Epidermal melanocyte (primary cell): ENCODE measurements around the gene TYK2.
A peak's percentile ranks its signal among the peaks of the same experiment; 100 is the strongest.

ENCODE experiments used
- DNase-seq: peaks from one replicate; pipeline ENCODE4 v3.0.0; 2011; ENCODE audit warnings: low spot score; ENCODE audit not compliant: insufficient read length

The TYK2 gene

GRCh38 chr19:10334588-10335351, 45.6 kb downstream of the TYK2 start:
- peak; percentile 83 for DNase-seq

DNA sequence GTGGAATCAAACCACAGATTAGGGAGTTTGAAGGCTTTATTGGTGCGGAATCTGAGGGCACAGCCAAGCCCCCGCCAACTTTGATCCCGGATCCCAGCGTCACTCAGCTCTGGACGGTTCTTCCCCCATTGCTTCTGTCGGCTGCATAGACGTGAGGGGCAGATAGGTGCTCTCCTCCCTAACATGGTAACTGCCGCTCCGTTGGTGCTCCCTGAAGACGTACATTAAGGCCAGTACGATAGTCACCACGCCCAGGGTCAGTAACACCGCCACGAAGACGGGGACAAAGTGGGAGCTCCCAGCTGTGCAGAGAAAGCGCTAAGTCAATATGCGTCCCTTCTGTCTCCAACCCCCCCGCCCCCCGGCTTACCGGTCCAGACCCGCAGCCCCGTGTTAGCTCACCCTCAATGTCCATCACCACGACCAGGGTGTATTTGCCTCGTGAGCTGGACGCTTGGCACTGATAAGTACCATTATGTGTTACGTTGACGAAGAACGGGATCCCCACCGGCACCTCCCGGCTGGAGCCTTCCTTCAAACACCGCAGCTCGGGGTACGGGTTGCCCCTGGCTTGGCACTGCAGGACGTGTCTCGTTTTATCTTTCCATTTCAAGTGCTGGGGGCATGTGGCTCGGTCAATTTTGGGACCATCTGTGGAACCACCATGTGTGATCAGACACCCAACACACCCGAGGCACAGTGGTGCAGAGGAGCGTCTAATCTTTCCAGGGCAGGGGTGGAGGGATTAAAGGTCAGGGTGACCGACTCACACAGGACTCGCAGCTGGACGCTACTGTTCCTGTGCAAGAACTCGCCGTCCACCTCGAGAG, 46.4 kb downstream of the TYK2 start:
- no peak for DNase-seq

- peak; percentile 94 for DNase-seq
These were observed 47.2 kb downstream of the TYK2 start, which contains the start of gene RAVER1 for GRCh38 chr19:10332965-10333757. RAVER1 (minus strand) TSS chr19:10333529; CDS start chr19:10333507, 22 bp downstream.

DNA sequence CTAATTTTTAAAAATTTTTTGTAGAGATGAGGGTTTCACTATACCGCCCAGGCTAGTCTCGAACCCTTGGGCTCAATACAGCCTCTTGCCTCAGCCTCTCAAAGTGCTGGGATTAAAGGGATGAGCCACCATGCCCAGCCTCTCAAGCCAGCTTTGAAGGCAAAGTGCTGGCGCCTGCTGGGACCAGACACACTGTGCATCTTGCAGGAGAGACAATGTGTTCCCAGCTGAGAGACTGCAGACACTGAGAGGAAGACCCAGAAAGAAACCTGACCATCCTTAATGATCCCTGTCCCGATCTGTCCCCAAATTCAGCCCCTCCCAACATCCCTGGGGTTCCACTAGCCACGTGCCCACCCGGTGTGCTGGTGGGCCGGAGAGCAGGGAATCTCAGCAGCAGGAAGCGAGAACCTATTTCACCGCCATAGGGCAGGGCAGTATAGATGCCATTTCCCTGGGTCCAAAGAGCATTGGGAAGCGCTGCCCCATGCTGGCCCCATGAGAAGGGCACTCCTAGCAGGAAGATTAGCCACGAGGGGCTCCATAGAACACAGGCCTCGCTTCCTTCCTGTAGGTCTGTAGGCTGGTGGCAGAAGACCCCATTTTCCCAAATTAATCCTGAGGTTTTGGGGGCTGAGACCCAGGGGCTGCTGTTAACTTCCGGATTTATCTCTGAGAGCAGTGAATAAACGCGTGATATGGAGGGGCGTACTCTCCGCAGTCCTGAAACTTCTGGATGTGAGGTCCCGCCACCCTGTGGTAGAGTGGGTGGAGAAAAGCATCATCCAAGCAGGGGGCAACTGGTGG, 48.0 kb downstream of the TYK2 start:
- DNase-seq: no peak

GRCh38 chr19:10329555-10329954, 50.8 kb downstream of the TYK2 start:
- no peak for DNase-seq

GRCh38 chr19:10328558-10329429, 51.6 kb downstream of the TYK2 start:
- no peak for DNase-seq

- DNase-seq: no peak
These were observed 52.6 kb downstream of the TYK2 start for GRCh38 chr19:10327793-10328192.

DNA sequence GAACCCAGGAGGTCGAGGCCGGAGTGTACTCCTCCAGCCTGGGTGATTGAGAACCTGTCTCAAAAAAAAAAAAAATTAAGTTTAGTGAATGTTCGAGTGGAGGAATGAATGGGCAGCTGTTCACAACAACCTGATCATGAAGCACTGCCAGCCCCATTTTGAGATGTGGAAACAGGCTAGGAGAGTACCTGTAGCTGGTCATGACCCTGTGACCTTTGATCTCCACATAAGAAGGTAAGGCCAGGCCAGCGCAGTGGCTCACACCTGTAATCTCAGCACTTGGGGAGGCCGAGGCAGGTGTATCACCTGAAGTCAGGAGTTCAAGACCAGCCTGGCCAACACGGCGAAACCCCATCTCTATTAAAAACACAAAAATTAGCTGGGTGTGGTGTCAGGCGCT, 54.6 kb downstream of the TYK2 start:
- no peak for DNase-seq

- DNase-seq: no peak
These were observed 58.2 kb downstream of the TYK2 start for GRCh38 chr19:10321874-10322835.

- no peak for DNase-seq
These were observed 59.0 kb downstream of the TYK2 start for GRCh38 chr19:10321417-10321797.

GRCh38 chr19:10320602-10321416, 59.6 kb downstream of the TYK2 start:
- DNase-seq: no peak

DNA sequence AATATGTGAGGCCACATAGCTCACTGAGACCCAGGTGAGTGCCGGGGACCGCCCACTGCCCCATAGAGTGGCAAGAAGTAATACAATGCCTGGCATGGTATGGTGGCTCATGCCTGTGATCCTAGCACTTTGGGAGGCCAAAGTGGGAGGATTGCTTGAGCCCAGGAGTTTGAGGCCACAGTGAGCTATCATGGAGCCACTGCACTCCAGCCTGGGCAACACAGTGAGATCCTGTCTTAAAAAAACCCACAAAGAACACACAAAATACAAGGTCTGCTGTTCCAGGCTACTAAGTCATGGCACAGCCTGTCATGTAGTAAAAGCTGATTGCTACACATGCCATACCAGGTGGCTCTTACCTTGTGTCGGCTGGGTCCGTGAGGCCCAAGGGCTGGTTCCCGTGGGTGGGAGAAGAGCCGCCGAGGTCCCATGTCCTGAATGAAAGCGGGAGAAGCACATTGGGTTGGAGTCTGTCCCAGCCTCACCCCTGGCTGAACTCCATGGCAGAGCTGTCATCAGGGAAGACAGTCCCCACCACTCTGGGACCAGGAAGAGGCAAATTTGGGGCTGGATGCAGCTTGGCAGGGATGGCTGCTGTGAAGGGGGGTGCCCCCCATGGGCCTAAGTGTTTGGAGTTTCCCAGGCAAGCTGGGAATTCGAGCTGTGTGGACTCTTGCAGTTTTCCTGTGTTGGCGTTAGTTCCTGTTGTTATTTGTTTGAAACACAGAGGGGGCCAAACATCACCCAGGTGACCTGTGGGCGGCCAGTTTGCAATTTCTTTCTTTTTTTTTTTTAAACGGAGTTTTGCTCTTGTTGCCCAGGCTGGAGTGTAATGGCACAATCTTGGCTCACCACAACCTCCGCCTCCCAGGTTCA, 61.3 kb downstream of the TYK2 start:
- no peak for DNase-seq

DNA sequence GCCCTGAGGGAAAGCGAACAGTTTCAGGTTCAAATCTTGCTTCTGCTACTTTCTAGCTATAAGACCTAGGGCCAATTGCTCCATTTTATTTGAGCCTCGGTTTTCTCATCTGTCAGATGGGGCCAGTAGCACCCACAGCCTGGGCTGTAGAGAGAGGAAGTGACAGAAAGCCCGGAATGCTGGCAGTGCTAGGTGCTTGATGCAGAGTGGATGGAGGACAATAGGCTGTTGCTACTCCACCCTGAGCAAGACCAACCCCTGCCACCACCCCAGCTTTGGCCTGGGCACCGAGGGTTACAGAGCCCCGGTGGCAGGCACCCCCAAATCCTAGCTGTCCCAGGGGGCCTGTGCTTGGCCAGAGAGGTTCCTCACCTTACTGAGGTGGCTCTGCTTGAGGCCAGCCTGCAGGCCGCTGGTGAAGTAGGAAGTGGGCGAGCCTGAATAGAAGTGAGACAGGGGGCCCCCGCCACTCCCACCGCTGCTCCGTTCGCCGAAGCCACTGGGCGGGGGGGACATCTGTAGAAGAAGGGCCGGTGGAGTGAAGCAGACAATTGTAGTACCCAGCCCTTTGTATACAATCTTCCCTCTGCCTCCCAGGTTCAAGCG, 62.4 kb downstream of the TYK2 start:
- no peak for DNase-seq

DNA sequence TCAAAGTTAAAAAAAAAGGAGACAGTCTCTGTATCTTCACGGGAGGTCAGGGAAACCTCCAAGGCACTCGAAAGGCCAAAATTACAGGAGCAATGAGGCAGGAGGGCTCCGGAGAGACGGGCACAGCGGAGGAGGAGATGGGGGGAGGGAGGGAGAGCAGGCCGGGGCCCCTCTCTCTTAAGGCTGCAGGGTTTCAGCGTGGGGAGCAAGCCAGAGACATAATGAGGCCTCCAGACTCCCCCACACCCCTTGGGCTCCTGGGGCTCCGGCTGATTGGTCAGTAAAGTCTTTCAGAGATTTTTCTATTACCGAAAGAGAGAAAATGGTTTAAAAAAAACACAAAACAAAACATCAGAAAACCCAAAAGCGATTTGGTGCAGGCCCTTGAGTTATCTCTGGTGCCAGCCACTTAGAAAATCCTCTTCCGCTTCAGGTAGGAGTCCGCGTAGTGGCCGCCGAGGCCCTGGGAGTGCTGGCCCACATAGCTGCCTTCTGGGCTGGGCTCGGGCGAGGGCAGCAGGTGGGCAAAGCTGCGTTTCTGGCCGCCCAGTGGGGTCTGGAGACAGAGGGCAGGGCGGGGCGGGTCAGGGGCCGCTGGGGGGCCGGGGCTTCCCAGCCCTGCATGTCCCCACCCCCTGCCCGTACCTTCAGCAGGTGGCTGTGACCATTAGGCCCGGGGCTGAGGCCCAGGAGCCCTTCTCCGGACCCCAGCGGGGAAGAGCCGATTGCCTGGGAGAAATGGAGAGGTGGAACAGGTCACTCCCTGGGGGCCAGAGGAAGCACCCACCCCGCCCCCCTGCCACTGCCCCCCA, 63.1 kb downstream of the TYK2 start:
- DNase-seq: no peak

DNA sequence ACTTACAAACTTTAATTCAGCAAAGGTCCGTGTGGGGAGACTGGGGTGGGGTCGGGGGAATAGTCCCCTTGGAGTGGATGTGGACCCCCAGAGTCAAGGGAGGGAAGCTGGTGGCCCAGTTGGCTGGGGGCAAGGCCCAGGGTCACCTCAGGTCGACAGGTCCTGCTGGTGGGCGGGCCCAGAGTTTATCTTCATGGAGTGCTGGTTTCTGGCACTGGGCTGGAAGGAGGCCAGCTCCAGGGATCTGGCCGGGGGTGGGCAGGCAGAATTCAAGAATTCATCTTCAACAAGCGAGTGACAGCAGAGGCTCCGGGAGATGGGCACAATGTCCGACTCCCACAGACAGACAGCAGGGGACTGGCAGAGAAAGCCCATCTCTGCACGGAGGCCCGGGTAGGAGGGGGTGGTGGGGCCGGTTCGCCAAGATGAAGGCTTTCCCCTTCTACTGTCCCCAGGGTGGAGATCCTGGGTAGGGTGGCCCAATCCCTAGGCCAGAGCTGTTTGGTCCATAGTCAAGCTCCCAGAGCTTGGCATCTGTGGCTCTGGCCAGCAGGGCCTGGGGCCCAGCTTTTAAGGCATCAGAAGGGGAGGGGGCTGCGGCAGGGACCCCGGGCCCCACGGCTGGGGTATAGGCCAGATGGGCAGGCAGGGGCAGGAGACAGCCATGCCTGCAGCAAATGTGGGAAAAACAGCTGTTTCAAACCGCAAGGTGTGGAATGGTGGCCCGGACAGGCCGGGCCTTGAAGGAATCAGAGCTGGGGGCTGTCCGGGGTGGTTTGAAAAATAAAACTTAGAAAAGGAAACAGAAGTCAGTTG, 63.9 kb downstream of the TYK2 start:
- DNase-seq: no peak
